Activated gamma-delta T cell treated with Interleukin-2 at 50 U/mL for 16 hours (primary cell): ENCODE results near the gene INF2.
A peak's percentile ranks its signal among the peaks of the same experiment; 100 is the strongest.

Source experiments
- DNase-seq: peaks from one replicate; pipeline ENCODE4 v3.0.0-alpha.2; 2020

Gene INF2

GRCh38 chr14:104706733-104707607, 17.6 kb downstream of the INF2 start:
- DNase-seq = no peak

- no peak for DNase-seq
These were observed 18.5 kb downstream of the INF2 start for GRCh38 chr14:104707608-104708595.

- DNase-seq = peak; percentile 74
These were observed 19.3 kb downstream of the INF2 start for GRCh38 chr14:104708606-104709268.

GRCh38 chr14:104709387-104710039, 20.1 kb downstream of the INF2 start:
- no peak for DNase-seq

- DNase-seq = no peak
These were observed 20.8 kb downstream of the INF2 start for GRCh38 chr14:104710071-104710735.

- DNase-seq = no peak
These were observed 23.7 kb downstream of the INF2 start for GRCh38 chr14:104712881-104713734.

- no peak for DNase-seq
These were observed 24.6 kb downstream of the INF2 start for GRCh38 chr14:104714066-104714465.

- no peak for DNase-seq
These were observed 25.3 kb downstream of the INF2 start for GRCh38 chr14:104714681-104715080.

- DNase-seq = no peak
These were observed 26.0 kb downstream of the INF2 start for GRCh38 chr14:104715416-104715815.

- no peak for DNase-seq
These were observed 26.5 kb downstream of the INF2 start for GRCh38 chr14:104715871-104716270.

GRCh38 chr14:104717137-104717536, 27.7 kb downstream of the INF2 start:
- DNase-seq = no peak

- DNase-seq = no peak
These were observed 28.2 kb downstream of the INF2 start for GRCh38 chr14:104717646-104718045.

GRCh38 chr14:104718147-104718546, 28.7 kb downstream of the INF2 start:
- DNase-seq = no peak

- DNase-seq = no peak
These were observed 29.5 kb downstream of the INF2 start for GRCh38 chr14:104718871-104719270.

GRCh38 chr14:104719343-104719742, 29.9 kb downstream of the INF2 start:
- no peak for DNase-seq

- DNase-seq = no peak
These were observed 32.4 kb downstream of the INF2 start for GRCh38 chr14:104721505-104722431.

- no peak for DNase-seq
These were observed 33.7 kb downstream of the INF2 start for GRCh38 chr14:104722938-104723650.

- peak; percentile 53 for DNase-seq
These were observed 34.4 kb downstream of the INF2 start, which contains the start of gene ADSS1 for GRCh38 chr14:104723651-104724406. ADSS1 (plus strand) TSS chr14:104724229; CDS start chr14:104724271, 42 bp downstream.
